ENCODE measurements around the gene OR51B6. TPM values are rescaled to one million over a fixed set of nuclear protein-coding genes. Genes with fewer than 3 reads are reported as not detected.

OR51B6 gene
- total and polyA plus RNA-seq, 5 donors from 2014 or later: not detected

- H3K4me3 Mint-ChIP-seq: no peak overlapping the region
- H3K4me3 ChIP-seq (ENCODE audit: low read depth, low read length): no peak overlapping the region
- H3K27ac ChIP-seq (ENCODE audit: insufficient read depth, low read length, poor library complexity, severe bottlenecking): no peak overlapping the region
- H3K9me3 ChIP-seq (ENCODE audit: control insufficient read depth in 2 of 2, low read length in 2 of 2): no peaks in the 10 kb centered on the region
- no peaks in the 10 kb centered on the region for H3K27me3 ChIP-seq (ENCODE audit: control insufficient read depth, insufficient read depth, low read length)
- no peak overlapping the region for H3K27ac Mint-ChIP-seq
- H3K4me1 Mint-ChIP-seq: no peaks in the 10 kb centered on the region
- no peak for ATAC-seq (ENCODE audit: low read depth in 2 of 2)
- no peaks in the 10 kb centered on the region for H3K36me3 Mint-ChIP-seq
- H3K36me3 ChIP-seq (ENCODE audit: control insufficient read depth, insufficient read depth, low read length): no peaks in the 10 kb centered on the region
- no peaks in the 10 kb centered on the region for H3K4me1 ChIP-seq (ENCODE audit: control insufficient read depth, insufficient read depth, low read length, poor library complexity, severe bottlenecking)
- no peak for DNase-seq
- H3K27me3 Mint-ChIP-seq: no peaks in the 10 kb centered on the region
- no peaks in the 10 kb centered on the region for H3K9me3 Mint-ChIP-seq
These were observed 38.9 kb downstream of the OR51B6 start for GRCh38 chr11:5390210-5390609.

DNA sequence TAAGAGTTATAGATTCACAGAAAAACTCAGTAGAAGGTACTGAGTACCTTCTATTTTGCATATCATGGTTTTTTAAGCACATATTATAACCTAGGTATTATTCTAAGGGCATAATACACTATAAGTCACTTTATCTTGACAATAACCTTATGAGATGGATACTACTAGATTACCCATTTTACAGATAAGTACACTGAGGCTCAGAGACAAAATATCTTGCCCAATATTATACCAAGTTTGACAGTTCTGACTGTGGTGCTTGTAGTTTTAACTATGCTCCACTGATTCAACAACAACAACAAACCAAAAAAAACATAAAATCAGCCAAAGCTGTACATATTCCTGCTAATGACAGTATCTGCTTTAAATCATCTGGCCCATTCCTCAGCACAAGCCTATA, 42.8 kb downstream of the OR51B6 start:
- H3K4me3 Mint-ChIP-seq: no peak overlapping the region
- H3K9me3 Mint-ChIP-seq: peaks cover 0 to 2% (median 0%) of the 10 kb centered on the region in 7 donors
- Histone ChIP-seq H3K27ac (ENCODE audit: insufficient read depth, low read length, poor library complexity, severe bottlenecking) (no peak overlapping the region), H3K36me3 (ENCODE audit: control insufficient read depth, insufficient read depth, low read length) (no peaks in the 10 kb centered on the region), H3K9me3 (ENCODE audit: control insufficient read depth in 2 of 2, low read length in 2 of 2) (no peaks in the 10 kb centered on the region), H3K4me3 (ENCODE audit: low read depth, low read length) (no peak overlapping the region), H3K4me1 (ENCODE audit: control insufficient read depth, insufficient read depth, low read length, poor library complexity, severe bottlenecking) (no peaks in the 10 kb centered on the region), H3K27me3 (ENCODE audit: control insufficient read depth, insufficient read depth, low read length) (no peaks in the 10 kb centered on the region)
- H3K27ac Mint-ChIP-seq: no peak overlapping the region
- ATAC-seq (ENCODE audit: low read depth in 2 of 2) (no peak), DNase-seq (no peak)
- H3K4me1 Mint-ChIP-seq: no peaks in the 10 kb centered on the region
- no peaks in the 10 kb centered on the region for H3K36me3 Mint-ChIP-seq
- H3K27me3 Mint-ChIP-seq: no peaks in the 10 kb centered on the region

DNA sequence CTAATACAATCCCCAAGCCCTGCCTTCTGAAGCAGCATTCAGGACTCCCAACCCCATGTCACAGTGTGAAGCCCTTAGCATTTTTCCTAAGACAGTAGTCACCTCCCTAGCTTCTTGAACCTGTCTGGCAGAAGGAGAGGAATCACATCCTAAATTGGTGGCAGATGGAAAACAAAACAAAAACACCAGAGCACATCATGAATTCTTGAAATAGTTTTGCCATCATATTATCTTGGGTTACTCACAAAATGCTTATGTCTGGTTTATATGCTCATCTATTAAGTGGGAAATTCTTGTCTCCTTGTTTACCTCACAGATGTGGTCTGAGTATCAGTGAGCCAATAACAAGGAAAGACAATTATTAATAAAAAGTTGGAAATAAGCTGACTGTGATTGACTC, 47.6 kb downstream of the OR51B6 start:
- H3K27ac Mint-ChIP-seq: no peak overlapping the region
- Histone ChIP-seq H3K36me3 (ENCODE audit: control insufficient read depth, insufficient read depth, low read length) (no peaks in the 10 kb centered on the region), H3K4me1 (ENCODE audit: control insufficient read depth, insufficient read depth, low read length, poor library complexity, severe bottlenecking) (no peaks in the 10 kb centered on the region), H3K27ac (ENCODE audit: insufficient read depth, low read length, poor library complexity, severe bottlenecking) (no peak overlapping the region), H3K27me3 (ENCODE audit: control insufficient read depth, insufficient read depth, low read length) (no peaks in the 10 kb centered on the region), H3K4me3 (ENCODE audit: low read depth, low read length) (no peak overlapping the region), H3K9me3 (ENCODE audit: control insufficient read depth in 2 of 2, low read length in 2 of 2) (no peaks in the 10 kb centered on the region)
- H3K9me3 Mint-ChIP-seq: peaks cover 0 to 4% (median 0%) of the 10 kb centered on the region in 7 donors
- H3K27me3 Mint-ChIP-seq: no peaks in the 10 kb centered on the region
- no peak for DNase-seq
- no peaks in the 10 kb centered on the region for H3K4me1 Mint-ChIP-seq
- H3K36me3 Mint-ChIP-seq: no peaks in the 10 kb centered on the region
- no peak overlapping the region for H3K4me3 Mint-ChIP-seq
- no peak for ATAC-seq (ENCODE audit: low read depth in 2 of 2)

Other genes starting within 250 kb of the OR51B6 start
- gene OR52A5, start 213.2 kb upstream of the OR51B6 start, total RNA-seq: not detected
- not detected for gene OR52A5, start 213.2 kb upstream of the OR51B6 start, polyA plus RNA-seq
- gene OR52A1, start 196.8 kb upstream of the OR51B6 start, total RNA-seq: not detected
- gene OR52A1, start 196.8 kb upstream of the OR51B6 start, polyA plus RNA-seq: not detected
- gene OR51V1, start 150.8 kb upstream of the OR51B6 start, total RNA-seq: not detected
- not detected for gene OR51V1, start 150.8 kb upstream of the OR51B6 start, polyA plus RNA-seq
- 2.7 TPM for gene HBB, start 124.4 kb upstream of the OR51B6 start, total RNA-seq
- 1 to 10 TPM in 1 of 4 donors, under 1 TPM in 2, not detected in 1; 0.37 to 4.4 (median 0.47) TPM for gene HBB, start 124.4 kb upstream of the OR51B6 start, polyA plus RNA-seq
- not detected for gene HBD, start 117.0 kb upstream of the OR51B6 start, total RNA-seq
- not detected for gene HBD, start 117.0 kb upstream of the OR51B6 start, polyA plus RNA-seq
- not detected for gene HBG1, start 101.7 kb upstream of the OR51B6 start, total RNA-seq
- gene HBG1, start 101.7 kb upstream of the OR51B6 start, polyA plus RNA-seq: not detected
- not detected for gene HBG2, start 96.7 kb upstream of the OR51B6 start, total RNA-seq
- gene HBG2, start 96.7 kb upstream of the OR51B6 start, polyA plus RNA-seq: not detected
- not detected for gene HBE1, start 81.6 kb upstream of the OR51B6 start, total RNA-seq
- gene HBE1, start 81.6 kb upstream of the OR51B6 start, polyA plus RNA-seq: not detected
- gene OR51B4, start 49.6 kb upstream of the OR51B6 start, total RNA-seq: not detected
- gene OR51B4, start 49.6 kb upstream of the OR51B6 start, polyA plus RNA-seq: not detected
- gene OR51B2, start 27.2 kb upstream of the OR51B6 start, total RNA-seq: not detected
- gene OR51B2, start 27.2 kb upstream of the OR51B6 start, polyA plus RNA-seq: not detected
- gene OR51B5, start 8.0 kb upstream of the OR51B6 start, total RNA-seq: not detected
- under 1 TPM in 1 of 4 donors, not detected in 3; 0.41 TPM for gene OR51B5, start 8.0 kb upstream of the OR51B6 start, polyA plus RNA-seq
- not detected for gene OR51M1, start 32.3 kb downstream of the OR51B6 start, total RNA-seq
- gene OR51M1, start 32.3 kb downstream of the OR51B6 start, polyA plus RNA-seq: not detected
- not detected for gene OR51Q1, start 70.6 kb downstream of the OR51B6 start, total RNA-seq
- gene OR51Q1, start 70.6 kb downstream of the OR51B6 start, polyA plus RNA-seq: not detected
- not detected for gene OR51I1, start 90.0 kb downstream of the OR51B6 start, total RNA-seq
- not detected for gene OR51I1, start 90.0 kb downstream of the OR51B6 start, polyA plus RNA-seq
- gene OR51I2, start 97.8 kb downstream of the OR51B6 start, total RNA-seq: not detected
- gene OR51I2, start 97.8 kb downstream of the OR51B6 start, polyA plus RNA-seq: not detected
- gene OR52D1, start 137.2 kb downstream of the OR51B6 start, total RNA-seq: not detected
- not detected for gene OR52D1, start 137.2 kb downstream of the OR51B6 start, polyA plus RNA-seq
- gene UBQLN3, start 158.4 kb downstream of the OR51B6 start, total RNA-seq: 0.49 TPM
- gene UBQLN3, start 158.4 kb downstream of the OR51B6 start, polyA plus RNA-seq: not detected
- gene UBQLNL, start 165.2 kb downstream of the OR51B6 start, total RNA-seq: 0.32 TPM
- not detected for gene UBQLNL, start 165.2 kb downstream of the OR51B6 start, polyA plus RNA-seq
- gene OR52H1, start 197.0 kb downstream of the OR51B6 start, total RNA-seq: 0.37 TPM
- not detected for gene OR52H1, start 197.0 kb downstream of the OR51B6 start, polyA plus RNA-seq
- not detected for gene OR52B6, start 229.4 kb downstream of the OR51B6 start, total RNA-seq
- gene OR52B6, start 229.4 kb downstream of the OR51B6 start, polyA plus RNA-seq: not detected
- not detected for gene TRIM6, start 245.1 kb downstream of the OR51B6 start, total RNA-seq
- gene TRIM6, start 245.1 kb downstream of the OR51B6 start, polyA plus RNA-seq: under 1 TPM in 1 of 4 donors, not detected in 3; 0.91 TPM